GM21619 (cell line): ENCODE measurements around the gene C11orf91.
"Not testable (repeated sequence)": the region's sequence is repeated elsewhere in the genome, so short reads cannot be mapped to it uniquely, and the experiment has no call there.

ENCODE experiments used
- ATAC-seq: cut with Tn5 transposase; IDR thresholded peaks from one replicate; pipeline ENCODE4 v1.9.1; 2021; ENCODE audit not compliant: unreplicated experiment

Gene C11orf91, protein sequence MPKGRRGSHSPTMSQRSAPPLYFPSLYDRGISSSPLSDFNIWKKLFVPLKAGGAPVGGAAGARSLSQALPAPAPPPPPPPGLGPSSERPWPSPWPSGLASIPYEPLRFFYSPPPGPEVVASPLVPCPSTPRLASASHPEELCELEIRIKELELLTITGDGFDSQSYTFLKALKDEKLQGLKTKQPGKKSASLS

DNA sequence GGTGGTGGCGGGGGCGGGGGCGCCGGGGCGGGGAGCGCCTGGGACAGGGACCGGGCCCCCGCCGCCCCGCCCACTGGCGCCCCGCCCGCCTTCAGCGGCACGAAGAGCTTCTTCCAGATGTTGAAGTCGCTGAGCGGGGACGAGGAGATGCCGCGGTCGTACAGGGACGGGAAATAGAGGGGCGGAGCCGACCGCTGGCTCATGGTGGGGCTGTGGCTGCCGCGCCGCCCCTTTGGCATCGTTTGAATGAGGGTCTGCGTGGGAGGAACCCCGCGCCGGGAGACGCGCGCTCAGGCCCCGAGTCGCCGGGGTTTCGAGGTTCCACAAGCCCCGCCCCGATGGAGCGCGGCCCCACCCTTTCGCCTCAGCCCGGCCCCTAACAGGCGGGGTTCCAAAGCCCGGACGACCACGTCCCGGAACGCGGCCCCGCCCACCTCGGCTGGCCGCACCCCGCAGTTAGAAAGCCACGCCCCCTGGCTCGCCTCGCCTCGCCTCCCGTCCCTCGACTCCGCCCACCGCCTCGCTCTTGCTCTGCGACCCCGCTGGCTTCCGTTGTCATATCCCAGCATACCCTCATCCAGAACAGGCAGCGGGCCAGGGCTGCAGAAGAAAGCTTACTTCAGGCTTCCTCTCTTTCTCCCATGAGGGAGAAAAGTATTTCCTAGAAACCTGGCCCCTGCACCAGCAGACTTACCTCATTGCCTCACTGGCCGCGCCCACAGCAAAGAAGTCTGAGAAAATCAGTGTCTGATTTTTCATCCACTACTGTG is at the start of gene C11orf91:
Gene C11orf91 (minus strand): TSS at position 325 of the 770 bp plus-strand sequence. CDS start 86 bp downstream, at position 239.
- ATAC-seq: peak; percentile 89

DNA sequence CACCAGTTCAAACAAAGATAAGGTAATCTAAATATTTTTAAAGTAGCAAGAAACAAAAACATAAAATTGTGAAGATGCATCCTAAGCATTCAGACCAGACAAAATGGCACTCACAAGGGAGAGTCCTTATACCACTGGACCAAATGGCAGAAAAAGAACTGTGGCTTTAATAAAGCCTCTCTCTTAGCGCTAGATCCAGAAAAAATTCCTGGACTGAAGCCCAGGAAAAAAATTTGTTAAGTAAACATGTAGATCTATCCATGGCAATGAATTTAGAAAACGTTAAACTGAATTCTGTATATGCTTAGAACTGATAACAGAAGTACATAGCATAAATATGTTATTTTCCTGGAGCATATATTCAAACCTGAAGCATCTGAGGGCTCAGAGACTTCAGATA is 47.4 kb upstream of the C11orf91 start:
- no peak for ATAC-seq

DNA sequence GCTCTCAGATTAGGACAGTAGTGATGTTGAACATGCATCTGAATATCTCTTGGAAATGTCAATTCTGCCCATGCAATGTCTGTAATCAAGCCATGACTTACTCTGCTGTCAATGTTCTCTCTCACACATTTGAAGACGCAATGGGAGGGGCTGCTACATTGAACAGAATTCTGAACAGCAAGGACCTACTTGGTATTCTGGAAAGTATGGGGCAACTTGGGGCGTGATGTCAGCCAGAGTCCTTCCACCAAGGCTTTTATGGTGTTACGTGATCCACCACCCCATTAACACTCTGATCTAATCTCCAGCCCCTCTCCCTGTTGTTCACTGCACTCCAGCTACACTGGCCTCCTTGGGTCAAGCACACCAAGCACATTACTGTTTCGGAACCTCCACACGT is 42.7 kb upstream of the C11orf91 start:
- no peak for ATAC-seq

DNA sequence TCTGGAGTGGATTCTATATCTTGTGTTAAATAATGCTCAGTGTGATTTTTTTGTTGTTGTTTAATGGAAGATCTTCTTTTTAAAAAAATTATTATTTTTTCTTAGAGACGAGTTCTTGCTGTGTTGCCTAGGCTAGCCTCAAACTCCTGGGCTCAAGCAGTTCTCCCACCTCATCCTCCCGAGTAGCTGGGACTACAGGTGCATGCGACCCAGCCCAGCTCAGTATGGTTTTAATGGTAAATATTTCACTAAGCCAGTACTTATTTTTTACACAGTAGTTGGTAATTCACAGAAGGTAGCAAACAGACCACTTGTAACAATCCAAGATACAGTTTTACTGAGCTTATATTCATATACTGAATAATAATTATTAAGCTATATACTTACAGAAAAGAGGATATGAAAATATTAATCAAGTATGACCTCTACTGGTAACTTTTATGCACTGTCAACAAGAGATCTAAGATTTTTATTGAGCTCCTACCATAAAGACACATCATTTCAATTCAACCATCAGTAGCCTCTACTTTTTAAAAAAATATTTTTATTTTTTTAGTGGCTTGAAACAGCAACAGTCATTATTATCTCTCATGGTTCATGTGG is 41.7 kb upstream of the C11orf91 start:
- ATAC-seq: no peak

DNA sequence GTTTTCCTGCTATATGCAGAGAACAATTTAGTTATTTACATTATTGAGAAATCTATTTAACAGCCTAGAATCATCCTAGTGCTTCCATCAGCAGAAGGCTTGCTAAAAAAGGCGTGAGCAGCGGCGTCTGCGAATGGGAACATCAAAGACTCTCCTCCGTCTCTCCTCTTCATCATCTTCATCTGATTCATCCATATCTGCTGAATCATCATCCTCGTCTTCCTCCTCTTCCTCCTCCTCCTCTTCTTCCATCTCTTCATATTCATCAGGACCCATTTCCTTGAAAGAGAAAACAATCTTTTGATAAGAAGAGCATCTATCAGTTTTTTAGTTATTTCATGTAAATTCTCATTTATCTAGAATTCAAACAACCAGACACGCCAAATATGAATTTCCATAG is 41.2 kb upstream of the C11orf91 start:
- ATAC-seq: no peak

DNA sequence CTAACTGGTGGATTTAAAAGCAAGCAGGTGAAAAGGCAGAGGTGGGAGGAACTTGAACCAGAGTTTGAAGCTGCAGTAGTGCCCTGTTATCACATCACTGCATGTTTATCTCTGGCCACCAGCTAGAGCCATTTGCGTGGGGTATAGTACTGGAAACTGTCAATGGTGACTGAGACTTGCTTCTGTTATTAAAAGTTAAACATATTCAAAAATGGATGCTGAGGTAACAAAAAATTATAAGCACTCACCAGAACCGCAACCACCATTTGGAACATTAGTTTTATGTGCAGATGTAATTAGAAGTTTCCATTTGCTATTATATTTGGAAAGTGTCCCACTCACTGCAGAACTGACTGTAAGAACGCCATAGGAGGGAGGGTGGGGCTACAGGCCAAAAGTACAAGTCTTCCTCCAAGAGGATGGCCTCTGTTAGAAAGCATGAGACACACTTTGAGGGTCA is 36.8 kb upstream of the C11orf91 start:
- no peak for ATAC-seq

DNA sequence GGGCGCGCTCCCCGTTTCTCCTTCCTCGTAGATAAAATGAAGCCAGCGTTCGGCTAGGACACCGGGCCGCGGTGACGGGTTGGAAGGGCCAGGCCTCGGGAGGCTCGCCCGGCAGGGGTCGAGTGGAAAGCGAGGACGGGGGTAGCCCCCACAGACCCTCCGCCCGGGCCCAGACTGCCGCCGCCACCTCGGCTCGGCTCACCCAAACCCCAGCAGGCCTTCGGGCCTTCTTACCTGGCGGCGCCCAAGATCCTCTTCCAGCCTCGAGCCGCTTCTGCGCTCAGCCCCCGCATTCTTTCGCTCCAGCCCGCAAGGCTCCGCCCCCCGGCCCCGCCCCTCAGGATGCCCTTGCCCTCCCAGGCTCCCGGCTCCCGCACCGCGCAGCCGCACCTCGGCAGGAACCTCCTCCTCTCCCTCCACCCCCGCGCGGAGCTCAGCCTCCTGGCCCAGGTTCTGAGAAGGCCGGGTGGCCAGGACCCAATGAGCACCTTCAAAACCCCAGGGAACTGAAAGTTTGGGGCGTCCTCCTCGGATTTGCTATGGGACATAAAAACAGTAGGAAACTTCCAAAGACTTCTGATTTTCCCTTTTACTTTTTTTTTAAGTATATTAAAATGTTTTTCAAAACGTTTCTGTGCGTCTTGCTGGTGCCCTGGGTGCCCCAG is 35.7 kb upstream of the C11orf91 start, which contains the start of gene CD59:
Gene CD59 (minus strand): TSS at position 276 of the 665 bp plus-strand sequence. CDS start 13,978 bp downstream, outside the sequence.
- peak; percentile 48 for ATAC-seq

DNA sequence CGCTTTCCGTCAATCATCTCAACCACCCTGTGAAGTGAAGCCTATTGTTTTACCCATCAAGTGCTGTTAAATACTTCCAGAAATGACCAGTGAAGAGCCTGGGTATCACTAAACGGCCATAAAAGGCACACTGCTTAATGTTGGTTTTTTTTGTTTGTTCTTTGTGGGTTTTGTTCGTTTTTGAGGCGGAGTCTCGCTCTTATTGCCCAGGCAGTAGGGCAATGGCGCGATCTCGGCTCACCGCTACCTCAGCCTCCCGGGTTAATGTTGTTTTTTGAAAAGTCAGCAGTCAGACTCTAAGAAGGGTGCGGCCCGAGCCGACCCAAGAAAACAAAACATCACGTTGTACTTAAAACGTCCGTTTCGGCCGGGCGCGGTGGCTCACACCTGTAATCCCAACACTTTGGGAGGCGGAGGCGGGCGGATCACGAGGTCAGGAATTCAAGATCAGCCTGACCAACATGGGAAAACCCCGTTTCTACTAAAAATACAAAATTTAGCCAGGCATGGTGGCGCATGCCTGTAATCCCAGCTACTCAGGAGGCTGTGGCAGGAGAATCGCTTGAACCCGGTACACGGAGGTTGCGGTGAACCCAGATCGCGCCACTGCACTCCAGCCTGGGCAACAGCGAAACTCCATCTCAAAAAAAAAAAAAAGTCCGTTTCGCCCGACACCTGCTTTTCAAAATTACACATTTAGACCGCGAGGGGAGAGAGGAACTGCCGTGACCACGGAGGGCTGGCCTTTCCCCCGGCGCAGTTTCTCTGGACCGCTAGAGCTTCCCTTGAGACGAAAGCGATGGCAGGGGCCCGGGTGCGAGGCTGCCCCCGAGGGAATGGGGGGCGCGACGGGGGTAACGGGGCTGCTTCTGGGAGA is 34.9 kb upstream of the C11orf91 start:
- ATAC-seq: peak; percentile 52

DNA sequence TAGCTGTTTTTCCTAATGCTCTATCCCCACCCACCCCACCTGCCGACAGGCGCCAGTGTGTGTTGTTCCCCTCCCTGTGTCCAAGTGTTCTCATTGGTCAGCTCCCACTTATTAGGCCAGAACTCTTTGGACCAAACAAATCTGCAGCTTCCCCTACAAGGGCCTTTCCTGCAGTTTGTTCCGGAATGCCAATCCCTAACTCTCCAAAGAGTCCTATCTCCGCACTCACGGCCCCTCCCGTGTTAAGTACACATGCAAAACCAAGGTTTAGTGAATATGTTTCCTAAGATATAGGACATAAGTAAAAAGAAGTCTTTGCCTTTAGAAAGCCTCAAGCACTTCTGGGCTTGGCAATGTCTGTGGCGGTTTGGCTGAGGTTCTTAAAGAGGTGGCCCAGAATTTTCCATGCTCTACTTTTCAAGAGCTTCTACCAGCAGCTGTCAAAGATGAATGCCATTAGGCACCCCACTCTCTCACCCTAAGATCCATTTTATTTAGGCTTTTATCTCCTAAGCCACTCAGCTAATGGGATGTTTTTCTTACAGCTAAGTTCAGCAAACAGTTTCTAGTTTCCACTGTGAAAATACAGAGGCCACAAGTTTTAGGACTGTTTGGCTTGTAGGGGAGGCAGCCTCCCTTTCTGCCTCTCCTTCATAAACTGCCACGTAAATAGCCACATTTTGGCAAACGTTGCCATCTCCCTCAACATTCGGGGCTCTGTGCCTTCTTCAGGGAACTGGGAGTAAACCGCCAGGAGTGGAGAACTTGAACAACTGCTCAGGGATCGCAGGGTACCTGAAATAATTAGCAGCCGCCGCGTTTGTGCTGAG is 34.0 kb upstream of the C11orf91 start:
- ATAC-seq: no peak

DNA sequence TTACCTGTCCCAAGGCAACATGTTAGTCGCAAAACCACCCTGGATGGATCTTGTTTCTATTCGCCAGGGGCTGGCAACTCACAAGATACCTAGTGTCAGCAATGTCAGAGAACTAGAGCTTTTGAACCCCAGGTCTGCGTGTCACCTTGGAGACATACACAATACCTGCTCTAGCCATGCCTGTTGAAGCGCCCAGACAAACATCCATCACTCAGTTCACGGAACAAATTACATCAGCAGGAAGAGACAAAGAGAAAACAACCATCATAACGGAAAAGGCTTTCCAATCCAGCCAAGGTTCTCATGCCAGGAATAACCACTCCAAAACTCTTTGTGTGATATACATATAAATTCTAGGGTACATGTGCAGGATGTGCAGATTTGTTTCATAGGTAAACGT is 33.4 kb upstream of the C11orf91 start:
- ATAC-seq: no peak

DNA sequence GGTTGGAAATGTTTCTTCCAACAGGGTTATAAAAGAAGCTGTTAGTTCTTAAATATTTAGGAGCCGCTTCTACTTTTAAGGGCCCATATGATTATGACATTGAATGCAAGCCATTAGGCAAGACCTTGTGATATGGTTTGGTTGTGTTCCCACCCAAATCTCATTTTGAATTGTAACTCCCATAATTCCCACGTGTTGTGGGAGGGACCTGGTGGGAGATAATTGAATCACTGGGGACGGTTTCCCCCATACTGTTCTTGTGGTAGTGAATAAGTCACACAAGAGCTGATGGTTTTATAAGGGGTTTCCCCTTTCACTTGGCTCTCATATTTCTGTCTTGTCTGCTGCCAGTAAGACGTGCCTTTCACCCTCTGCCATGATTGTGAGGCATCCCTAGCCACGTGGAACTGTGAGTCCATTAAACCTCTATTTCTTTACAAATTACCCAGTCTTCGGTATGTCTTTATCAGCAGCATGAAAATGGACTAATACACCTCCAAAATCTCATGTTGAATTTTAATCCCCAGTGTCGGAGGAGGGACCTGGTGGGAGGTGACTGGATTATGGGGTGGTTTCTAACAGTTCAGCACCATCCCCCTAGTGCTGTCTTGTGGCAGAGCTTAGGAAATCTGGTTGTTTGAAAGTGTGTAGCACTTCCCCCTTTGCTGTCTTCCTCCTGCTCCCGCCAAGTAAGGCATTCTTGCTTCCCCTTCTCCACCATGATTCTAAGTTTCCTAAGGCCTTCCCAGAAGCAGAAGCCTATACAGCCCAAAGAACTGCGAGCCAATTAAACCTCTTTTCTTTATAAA is 31.3 kb upstream of the C11orf91 start:
- no peak for ATAC-seq

DNA sequence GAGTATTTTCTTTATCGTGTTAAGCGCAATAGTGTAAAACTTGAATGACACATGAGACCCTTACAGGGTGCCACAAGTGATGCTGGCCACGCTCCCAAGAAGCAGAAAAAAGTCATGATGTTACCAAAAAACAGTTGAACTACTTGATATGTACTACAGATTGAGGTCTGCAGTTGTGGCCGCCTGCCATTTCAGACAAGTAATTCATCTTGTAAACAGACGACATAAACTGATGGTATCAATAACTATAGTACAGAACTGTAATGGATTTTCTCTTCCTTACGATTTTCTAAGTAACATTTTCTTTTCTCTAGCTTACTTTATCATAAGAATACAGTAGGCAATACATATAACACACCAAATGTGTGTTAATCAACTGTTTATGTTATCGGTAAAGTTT is 30.1 kb upstream of the C11orf91 start:
- ATAC-seq: no peak

DNA sequence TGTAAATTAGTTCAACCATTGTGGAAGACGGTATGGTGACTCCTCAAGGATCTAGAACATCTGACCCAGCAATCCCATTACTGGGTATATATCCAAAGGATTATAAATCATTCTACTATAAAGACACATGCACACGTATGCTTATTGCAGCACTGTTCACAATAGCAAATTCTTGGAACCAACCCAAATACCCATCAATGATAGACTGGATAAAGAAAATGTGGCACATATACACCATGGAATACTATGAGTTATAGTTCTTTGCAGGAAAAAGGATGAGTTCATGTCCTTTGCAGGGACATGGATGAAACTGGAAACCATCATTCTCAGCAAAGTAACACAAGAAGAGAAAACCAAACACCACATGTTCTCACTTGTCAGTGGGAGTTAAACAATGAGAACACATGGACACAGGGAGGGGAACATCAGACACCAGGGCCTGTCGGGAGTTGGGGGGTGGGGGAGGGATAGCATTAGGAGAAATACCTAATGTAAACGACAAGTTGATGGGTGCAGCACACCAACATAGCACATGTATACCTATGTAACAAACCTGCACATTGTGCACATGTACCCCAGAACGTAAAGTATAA is 28.5 kb upstream of the C11orf91 start:
- ATAC-seq: not testable (repeated sequence)

DNA sequence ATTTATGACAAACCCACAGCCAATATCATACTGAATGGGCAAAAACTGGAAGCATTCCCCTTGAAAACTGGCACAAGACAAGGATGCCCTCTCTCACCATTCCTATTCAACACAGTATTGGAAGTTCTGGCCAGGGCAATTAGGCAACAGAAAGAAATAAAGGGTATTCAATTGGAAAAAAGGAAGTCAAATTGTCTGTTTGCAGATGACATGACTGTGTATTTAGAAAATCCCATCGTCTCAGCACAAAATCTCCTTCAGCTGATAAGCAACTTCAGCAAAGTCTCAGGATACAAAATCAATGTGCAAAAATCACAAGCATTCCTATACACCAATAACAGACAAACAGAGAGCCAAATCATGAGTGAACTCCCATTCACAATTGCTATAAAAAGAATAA is 26.9 kb upstream of the C11orf91 start:
- ATAC-seq: not testable (repeated sequence)

DNA sequence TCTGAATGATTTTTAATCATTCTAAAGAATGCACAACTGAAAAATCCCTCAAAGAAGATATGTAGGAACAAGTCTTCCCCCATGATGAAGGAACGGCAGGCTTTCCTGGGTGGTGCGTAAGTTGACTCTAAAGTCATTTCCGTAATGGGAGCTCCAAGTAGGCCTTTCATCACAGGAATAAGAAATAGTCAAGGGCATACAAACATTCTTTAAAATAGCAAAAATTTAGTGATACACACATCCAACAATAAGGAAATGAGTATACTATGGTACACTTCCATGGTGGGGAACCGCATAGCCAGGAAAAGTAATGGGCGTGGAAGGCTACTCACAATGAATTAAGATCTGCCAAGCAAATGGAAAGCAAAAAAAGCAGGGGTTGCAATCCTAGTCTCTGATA is 24.9 kb upstream of the C11orf91 start:
- no peak for ATAC-seq

DNA sequence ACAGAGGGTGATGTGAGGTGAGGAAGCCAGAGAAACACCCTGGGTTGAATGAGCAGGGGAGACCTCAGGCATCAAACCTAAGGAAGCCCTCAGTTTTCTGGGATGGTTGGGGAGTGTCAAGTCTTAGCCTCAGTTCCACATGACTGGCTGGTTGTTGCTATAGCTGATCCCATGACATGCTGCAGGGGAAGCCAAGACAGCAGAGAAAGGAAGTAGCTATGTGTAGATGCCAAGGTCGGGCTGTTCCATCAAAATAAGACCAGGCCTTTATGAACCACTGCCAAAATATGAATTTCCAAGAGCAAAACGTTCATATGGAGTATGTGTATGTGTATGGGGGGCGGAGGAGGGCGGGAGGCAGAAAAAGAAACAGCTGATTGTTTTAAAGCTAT is 24.0 kb upstream of the C11orf91 start:
- ATAC-seq: no peak

DNA sequence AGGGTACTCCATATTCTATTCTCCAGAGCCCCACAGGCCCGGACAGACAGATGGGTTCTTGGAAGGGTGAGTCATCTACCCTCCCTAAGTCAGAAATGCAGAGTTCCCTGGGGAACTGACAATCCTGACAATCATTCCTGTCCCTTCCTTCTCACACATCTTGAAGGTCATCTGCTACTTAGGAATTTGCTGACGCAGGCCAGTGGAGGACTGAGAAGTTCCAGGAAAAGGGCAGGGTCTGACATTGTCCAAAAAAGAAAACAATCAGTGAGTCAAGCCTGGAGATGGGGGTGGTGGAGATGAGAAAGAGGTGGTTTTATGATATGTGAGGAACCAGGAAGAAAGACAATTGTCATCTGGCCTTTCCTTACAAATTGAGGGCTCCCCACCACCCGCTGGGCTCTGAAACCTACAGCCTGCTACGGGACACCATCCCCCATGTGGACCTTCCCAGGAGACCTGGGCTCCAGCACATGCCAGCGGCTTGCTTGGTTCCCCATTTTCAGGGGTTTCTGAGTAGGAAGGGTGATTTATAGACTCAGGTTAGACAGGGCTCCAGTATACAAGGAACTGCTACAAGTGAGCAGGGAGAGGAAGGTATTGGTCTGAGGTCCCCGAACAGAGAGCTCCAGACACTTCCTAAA is 22.7 kb upstream of the C11orf91 start:
- no peak for ATAC-seq
